K562 (cell line): Measurements from ENCODE around the gene CD96. TPM values are rescaled to one million over a fixed set of nuclear protein-coding genes. Genes with fewer than 3 reads are reported as not detected.

Source experiments
- ATAC-seq: fragments of 200-7000 bp; cut with Tn5 transposase; 3 replicates; pipeline ENCODE4 v1.9.1; 2020; ENCODE audit warnings: moderate library complexity
- BruUV-seq: library from RNA; stranded (reverse); fragments of 400-500 nt; replicated peaks from 2 replicates; lab custom pipeline; 2021; lab: Mats Ljungman, UMichigan
- CTCF ChIA-PET: fragments of 300-600 bp; formaldehyde crosslinking; extraction: SDS; loops from one replicate; lab custom pipeline; 2021; ENCODE audit warnings: low intra/inter-chr PET ratio; lab: Yijun Ruan, JAX
- POLR2A ChIA-PET: fragments of 300-600, 350-650 bp; sonication (Branson Sonifier 250); formaldehyde crosslinking; extraction: SDS; loops from one replicate; lab custom pipeline; 2021; ENCODE audit warnings: antibody characterized with exemption, inconsistent platforms; lab: Yijun Ruan, JAX
- DNase-seq, 4 experiments: peaks; one replicate each; pipeline versions ENCODE4 v3.0.0 to v3.0.0-alpha.2; 2011 to 2018; ENCODE audit warnings: low spot score in 3 of 4, mixed read lengths in 3 of 4; ENCODE audit errors: extremely low read depth in 1 of 4
- FAIRE-seq: peaks from 2 replicates; lab custom pipeline; 2011; peaks lifted over from hg19 to GRCh38; lab: Jason Lieb, UNC
- H2AFZ ChIP-seq: 2 replicates; pipeline ENCODE4 v1.6.0; 2011; ENCODE audit warnings: low read depth, low read length, control low read depth, inconsistent platforms
- H3K27ac ChIP-seq: fragments of 200-600 bp; 3 replicates; pipeline ENCODE4 v1.8.0; 2011; ENCODE audit warnings: low read depth, mild to moderate bottlenecking, control low read depth, inconsistent platforms, low read length, moderate library complexity, mixed read lengths; ENCODE audit errors: extremely low read depth
- H3K27me3 ChIP-seq, 2 experiments: fragments of 300-600 bp in 1 of 2; 2 replicates in 1 of 2; 3 replicates in 1 of 2; pipeline versions ENCODE4 v1.6.0 to v1.8.0; 2011; ENCODE audit warnings: inconsistent platforms in 2 of 2, low read length in 2 of 2, mild to moderate bottlenecking in 1 of 2, mixed read lengths in 1 of 2, moderate library complexity in 1 of 2; ENCODE audit not compliant: control insufficient read depth in 2 of 2, insufficient read depth in 2 of 2
- H3K36me3 ChIP-seq: fragments of 300-600 bp; 3 replicates; pipeline ENCODE4 v1.8.0; 2011; ENCODE audit warnings: mild to moderate bottlenecking, low read length, inconsistent platforms; ENCODE audit not compliant: control insufficient read depth, insufficient read depth
- H3K4me1 ChIP-seq, 2 experiments: fragments of 200-600 bp in 1 of 2; replicated peaks in 1 of 2; 2 replicates in 1 of 2; 3 replicates in 1 of 2; pipeline versions ENCODE4 v1.5.1 to v1.8.0; 2011; ENCODE audit warnings: inconsistent platforms in 2 of 2, low read length in 2 of 2, mild to moderate bottlenecking in 1 of 2, mixed read lengths in 1 of 2, moderate library complexity in 1 of 2; ENCODE audit not compliant: control insufficient read depth in 2 of 2, insufficient read depth in 2 of 2
- H3K4me2 ChIP-seq: 2 replicates; pipeline ENCODE4 v1.6.1; 2011; ENCODE audit warnings: low read length, control low read depth, inconsistent platforms, mixed read lengths; ENCODE audit not compliant: insufficient read depth
- H3K4me3 ChIP-seq: fragments of 200-600 bp; sonication (generic), shearing (Covaris generic); 2 replicates; pipeline ENCODE4 v1.5.1; 2016; ENCODE audit warnings: control low read depth, inconsistent platforms
- H3K79me2 ChIP-seq: fragments of 200-600 bp; 3 replicates; pipeline ENCODE4 v1.8.0; 2011; ENCODE audit warnings: low read length, inconsistent platforms; ENCODE audit not compliant: control insufficient read depth, insufficient read depth
- H3K9ac ChIP-seq, 2 experiments: 2 replicates each; pipeline versions ENCODE4 v1.6.0 to v1.6.1; 2011; ENCODE audit warnings: low read depth in 2 of 2, low read length in 2 of 2, control low read depth in 1 of 2, inconsistent platforms in 1 of 2, mild to moderate bottlenecking in 1 of 2, mixed read lengths in 1 of 2; ENCODE audit not compliant: insufficient read depth in 1 of 2
- H3K9me1 ChIP-seq: one replicate; pipeline ENCODE4 v1.6.0; 2011; ENCODE audit warnings: inconsistent platforms, mild to moderate bottlenecking, low read length, moderate library complexity; ENCODE audit not compliant: control insufficient read depth, insufficient read depth
- H3K9me3 ChIP-seq: replicated peaks from 2 replicates; pipeline ENCODE4 v1.5.1; 2011; ENCODE audit warnings: low read depth, low read length, inconsistent platforms; ENCODE audit not compliant: control insufficient read depth, insufficient read depth
- H4K20me1 ChIP-seq: replicated peaks from 2 replicates; pipeline ENCODE4 v1.6.1; 2011; ENCODE audit warnings: low read length, inconsistent platforms, mixed read lengths; ENCODE audit not compliant: control insufficient read depth, insufficient read depth
- CBX5 ChIP-seq: IDR thresholded peaks from 2 replicates; pipeline ENCODE4 v1.6.1; 2014; ENCODE audit warnings: low read depth, borderline replicate concordance
- ELK3 ChIP-seq: fragments of 450-650 bp; formaldehyde crosslinking; IDR thresholded peaks from 2 replicates; pipeline ENCODE4 v1.4.0; 2020; ENCODE audit warnings: mild to moderate bottlenecking
- GTF2E2 ChIP-seq: fragments of 200-800 bp; sonication (Bioruptor generic); IDR thresholded peaks from 2 replicates; pipeline ENCODE4 v1.6.1; 2016; ENCODE audit warnings: missing genetic modification characterization, missing compliant biosample characterization
- HSF4 ChIP-seq: fragments of 250-450 bp; sonication (Bioruptor Pico); IDR thresholded peaks from 2 replicates; pipeline ENCODE4 v2.1.2; 2022; ENCODE audit warnings: mild to moderate bottlenecking, moderate library complexity, borderline replicate concordance
- MECOM ChIP-seq: fragments of 250-450 bp; sonication (Bioruptor Pico); IDR thresholded peaks from 2 replicates; pipeline ENCODE4 v1.8.0; 2022; ENCODE audit warnings: inconsistent platforms
- NR2F6 ChIP-seq: fragments of 450-650 bp; formaldehyde crosslinking; IDR thresholded peaks from 2 replicates; pipeline ENCODE4 v1.4.0; 2020; ENCODE audit warnings: mild to moderate bottlenecking
- SRF ChIP-seq, 2 experiments: fragments of 250-450, 450-650 bp in 1 of 2; sonication (Bioruptor Pico) in 1 of 2; sonication (generic) in 1 of 2; formaldehyde crosslinking; IDR thresholded peaks; 2 replicates each; pipeline versions ENCODE4 v1.5.0 to v1.5.1; 2020 to 2022; ENCODE audit warnings: mild to moderate bottlenecking in 1 of 2, missing genetic modification reagents in 1 of 2
- ZNF280B ChIP-seq: fragments of 250-450 bp; sonication (Bioruptor Pico); IDR thresholded peaks from 2 replicates; pipeline ENCODE4 v1.5.1; 2021; ENCODE audit warnings: mild to moderate bottlenecking
- WGBS: fragments of 100-300 bp; shearing (Covaris generic); methylation state at CpG from one replicate; pipeline ENCODE4 v1.1.6; 2016; ENCODE audit warnings: low coverage, mixed read lengths; ENCODE audit not compliant: insufficient coverage; ENCODE audit errors: missing lambda C conversion rate; 5-methylcytosine and 5-hydroxymethylcytosine counted together
- in situ Hi-C: fragments of 300-500 bp; cut with MboI; formaldehyde crosslinking; loops from 4 replicates; pipeline ENCODE4 v1.15.0; 2018; ENCODE audit warnings: inconsistent platforms, mixed read lengths
- intact Hi-C: fragments of 100-400 bp; cut with micrococcal nuclease; formaldehyde crosslinking; loops from 2 replicates; pipeline ENCODE4 v1.14.2; 2022
- polyA plus RNA-seq, 8 experiments: library from polyadenylated mRNA; depleted of rRNA in 4 of 8; stranded (reverse) in 5 of 8; unstranded in 3 of 8; fragments of >200 nt; fragmentation: Nextera tagmentation in 2 of 8; fragmentation: Illumina TruSeq in 1 of 8; extraction: Ambion mirVana in 2 of 8; extraction: Trizol in 1 of 8; gene quantifications; 2 replicates each; pipeline versions ENCODE4 v1.2.1 to v1.2.3, GENCODE V29; 2011 to 2014; ENCODE audit warnings: inconsistent platforms in 1 of 8, missing spikeins in 1 of 8
- total RNA-seq, 7 experiments: library from RNA; depleted of rRNA in 6 of 7; stranded (reverse); fragments of >200 nt in 6 of 7; fragmentation: Illumina TruSeq in 2 of 7; extraction: Trizol in 2 of 7; gene quantifications; 2 replicates each; pipeline versions ENCODE4 v1.2.1 to v1.2.3, GENCODE V29; 2011 to 2021; ENCODE audit warnings: low replicate concordance in 1 of 7

Gene CD96
- total and polyA plus RNA-seq, 9 of the 15 experiments (the other 6 are each of a cell fraction or from before 2014, with no cell fraction given) = 0.32 to 5.7 (median 1.2) TPM

GRCh38 chr3:111589303-111590142 is 47.5 kb downstream of the CD96 start (continued):
- TF ChIP-seq ZNF280B (CRISPR knock-in tag) = no peak
- no peak for TF ChIP-seq GTF2E2
- no peak for TF ChIP-seq HSF4 (CRISPR knock-in tag)
- no peak for TF ChIP-seq NR2F6 (CRISPR knock-in tag)
- no peak for TF ChIP-seq CBX5
- TF ChIP-seq MECOM = no peak
- TF ChIP-seq, all 486 proteins: peak for 0

GRCh38 chr3:111590143-111590491 is 48.1 kb downstream of the CD96 start:
- BruUV-seq = no TSS peak
- no peaks in the 10 kb centered on the region for H4K20me1 ChIP-seq
- ChIA-PET POLR2A (interaction anchor here (0.6 kb wide), 1 partner anchor 14 kb away, joined by 3 read pairs; no protein-coding TSS in a partner anchor), CTCF (no interaction called here)
- no peak overlapping the region for H3K27ac ChIP-seq
- H3K79me2 ChIP-seq = no peaks in the 10 kb centered on the region
- WGBS = 0% methylated on average over 1 of the region's 1 CpG
- intact Hi-C loops = no loop called here
- no peak for DNase-seq
- no peaks in the 10 kb centered on the region for H3K9me3 ChIP-seq
- no peaks in the 10 kb centered on the region for H3K4me1 ChIP-seq
- in situ Hi-C loops = no loop called here
- H2AFZ ChIP-seq = no peak overlapping the region
- no peak for ATAC-seq
- H3K27me3 ChIP-seq = no peaks in the 10 kb centered on the region
- H3K4me3 ChIP-seq = no peak overlapping the region
- no peaks in the 10 kb centered on the region for H3K9me1 ChIP-seq
- H3K4me2 ChIP-seq = no peak overlapping the region
- no peaks in the 10 kb centered on the region for H3K36me3 ChIP-seq
- FAIRE-seq = no peak
- TF ChIP-seq SRF (CRISPR knock-in tag; IDR thresholded peaks at IDR 0.05) = no peak
- TF ChIP-seq ELK3 (CRISPR knock-in tag) = no peak
- H3K9ac ChIP-seq = no peak overlapping the region
